HCT116 (cell line): ENCODE data around the gene OPCML. TPM values are rescaled to one million over a fixed set of nuclear protein-coding genes. Genes with fewer than 3 reads are reported as not detected.

Experiments used
- ATAC-seq: fragments of 200-7000 bp; cut with Tn5 transposase; 2 replicates; pipeline ENCODE4 v1.9.1; 2020; ENCODE audit warnings: mild to moderate bottlenecking, moderate library complexity
- BruUV-seq: library from RNA; stranded (reverse); fragments of 400-500 nt; replicated peaks from 2 replicates; lab custom pipeline; 2021; lab: Mats Ljungman, UMichigan
- CTCF ChIA-PET: fragments of 300-600 bp; sonication (Branson Sonifier 250); formaldehyde crosslinking; loops from one replicate; lab custom pipeline; 2021; ENCODE audit warnings: antibody characterized with exemption; lab: Charles Lee
- POLR2A ChIA-PET: fragments of 300-600, 350-600 bp; sonication (Branson Sonifier 250); formaldehyde crosslinking; loops from one replicate; lab custom pipeline; 2021; ENCODE audit warnings: antibody characterized with exemption; lab: Charles Lee
- RAD21 ChIA-PET, 2 experiments: fragments of 300-600 bp; sonication (Branson Sonifier 250); formaldehyde crosslinking; loops; one replicate each; lab custom pipeline; 2023; ENCODE audit warnings: low total read pairs in 2 of 2; ENCODE audit not compliant: uncharacterized antibody in 2 of 2, unreplicated experiment in 2 of 2, low non-redundant PET in 1 of 2; lab: Charles Lee
- DNase-seq: peaks from one replicate; pipeline ENCODE4 v3.0.0-alpha.2; 2010; ENCODE audit warnings: low read depth, low spot score
- H2AFZ ChIP-seq: fragments of 200-600 bp; shearing (Covaris generic), sonication (generic); 2 replicates; pipeline ENCODE4 v1.6.1; 2017; ENCODE audit warnings: low read depth, mixed run types, mixed read lengths, antibody characterized with exemption, low read length; ENCODE audit not compliant: poor library complexity, severe bottlenecking
- H3K27ac ChIP-seq: 2 replicates; pipeline ENCODE4 v1.5.1; 2012; ENCODE audit warnings: low read depth, low read length
- H3K27me3 ChIP-seq: fragments of 200-600 bp; sonication (generic); 2 replicates; pipeline ENCODE4 v1.6.1; 2016; ENCODE audit warnings: mixed run types, low read length, mixed read lengths; ENCODE audit not compliant: insufficient read depth
- H3K36me3 ChIP-seq, 2 experiments: fragments of 200-500 bp in 1 of 2; fragments of 200-600 bp in 1 of 2; sonication (Bioruptor generic) in 1 of 2; sonication (generic) in 1 of 2; 2 replicates each; pipeline versions ENCODE4 v1.5.1 to v1.6.1; 2014 to 2016; ENCODE audit warnings: low read length in 2 of 2, inconsistent platforms in 1 of 2, mixed read lengths in 1 of 2, mixed run types in 1 of 2; ENCODE audit not compliant: insufficient read depth in 2 of 2, control insufficient read depth in 1 of 2
- H3K4me1 ChIP-seq, 2 experiments: fragments of 200-600 bp in 1 of 2; sonication (generic) in 1 of 2; 2 replicates each; pipeline versions ENCODE4 v1.5.1 to v1.6.1; 2012 to 2017; ENCODE audit warnings: low read length in 2 of 2, inconsistent platforms in 1 of 2, mild to moderate bottlenecking in 1 of 2, mixed read lengths in 1 of 2, mixed run types in 1 of 2, moderate library complexity in 1 of 2; ENCODE audit not compliant: insufficient read depth in 2 of 2, control insufficient read depth in 1 of 2
- H3K4me2 ChIP-seq: fragments of 200-600 bp; sonication (generic); 2 replicates; pipeline ENCODE4 v1.6.1; 2017; ENCODE audit warnings: mixed run types, low read length, mixed read lengths
- H3K4me3 ChIP-seq, 2 experiments: fragments of 200-600 bp in 1 of 2; sonication (generic) in 1 of 2; replicated peaks in 1 of 2; 2 replicates each; pipeline ENCODE4 v1.5.1; 2011 to 2016; ENCODE audit warnings: low read length in 2 of 2, control low read depth in 1 of 2, low read depth in 1 of 2, mild to moderate bottlenecking in 1 of 2, mixed read lengths in 1 of 2, mixed run types in 1 of 2
- H3K79me2 ChIP-seq: fragments of 200-600 bp; sonication (generic); 2 replicates; pipeline ENCODE4 v1.6.1; 2017; ENCODE audit warnings: mild to moderate bottlenecking, mixed run types, low read length, moderate library complexity, mixed read lengths; ENCODE audit not compliant: insufficient read depth
- H3K9ac ChIP-seq: fragments of 200-600 bp; sonication (generic); 2 replicates; pipeline ENCODE4 v1.6.1; 2016; ENCODE audit warnings: low read length, mixed read lengths
- H3K9me2 ChIP-seq: fragments of 200-600 bp; sonication (generic), shearing (Covaris generic); 2 replicates; pipeline ENCODE4 v1.6.1; 2017; ENCODE audit warnings: mixed run types, mild to moderate bottlenecking, moderate library complexity; ENCODE audit not compliant: insufficient read depth
- H3K9me3 ChIP-seq, 2 experiments: fragments of 200-500 bp in 1 of 2; fragments of 200-600 bp in 1 of 2; sonication (Bioruptor generic) in 1 of 2; sonication (generic) in 1 of 2; 2 replicates each; pipeline ENCODE4 v1.6.1; 2014 to 2017; ENCODE audit warnings: low read length in 2 of 2, mixed read lengths in 2 of 2, inconsistent platforms in 1 of 2, low read depth in 1 of 2, mild to moderate bottlenecking in 1 of 2, mixed run types in 1 of 2, moderate library complexity in 1 of 2; ENCODE audit not compliant: control insufficient read depth in 1 of 2, insufficient read depth in 1 of 2
- H4K20me1 ChIP-seq: fragments of 200-600 bp; sonication (generic), shearing (Covaris generic); 2 replicates; pipeline ENCODE4 v1.6.1; 2017; ENCODE audit warnings: mixed run types, mild to moderate bottlenecking, moderate library complexity; ENCODE audit not compliant: insufficient read depth
- CBX3 ChIP-seq: IDR thresholded peaks from 2 replicates; pipeline ENCODE4 v1.6.1; 2012; ENCODE audit warnings: low read depth
- CEBPB ChIP-seq: IDR thresholded peaks from 2 replicates; pipeline ENCODE4 v1.6.1; 2012; ENCODE audit warnings: low read depth
- CTCF ChIP-seq, 3 experiments: fragments of 200-600 bp in 1 of 3; sonication (generic) in 1 of 3; IDR thresholded peaks in 2 of 3; conservative IDR thresholded peaks in 1 of 3; 2 replicates each; pipeline ENCODE4 v1.5.1; 2012 to 2017; ENCODE audit warnings: low read depth in 2 of 3, low read length in 2 of 3, antibody characterized with exemption in 1 of 3, borderline replicate concordance in 1 of 3, control low read depth in 1 of 3, mild to moderate bottlenecking in 1 of 3, mixed read lengths in 1 of 3, mixed run types in 1 of 3, moderate library complexity in 1 of 3; ENCODE audit not compliant: insufficient read depth in 1 of 3
- EZH2 ChIP-seq: fragments of 200-600 bp; sonication (generic); IDR thresholded peaks from 2 replicates; pipeline ENCODE4 v1.6.1; 2017; ENCODE audit warnings: antibody characterized with exemption, mixed run types
- FOSL1 ChIP-seq: IDR thresholded peaks from 2 replicates; pipeline ENCODE4 v1.6.1; 2012; ENCODE audit warnings: low read depth
- POLR2A ChIP-seq: IDR thresholded peaks from 2 replicates; pipeline ENCODE4 v1.7.0; 2011; ENCODE audit warnings: borderline replicate concordance; ENCODE audit not compliant: insufficient read depth, insufficient read length; ENCODE audit errors: extremely low read depth
- POLR2AphosphoS5 ChIP-seq: IDR thresholded peaks from 2 replicates; pipeline ENCODE4 v1.6.1; 2011; ENCODE audit warnings: mild to moderate bottlenecking, low read depth, low read length, moderate library complexity
- REST ChIP-seq: IDR thresholded peaks from 2 replicates; pipeline ENCODE4 v1.6.1; 2012; ENCODE audit warnings: low read depth
- SRF ChIP-seq: IDR thresholded peaks from 2 replicates; pipeline ENCODE4 v1.6.1; 2012; ENCODE audit warnings: low read depth
- TCF7L2 ChIP-seq: IDR thresholded peaks from 2 replicates; pipeline ENCODE4 v1.7.0; 2011; ENCODE audit warnings: borderline replicate concordance, inconsistent platforms; ENCODE audit not compliant: insufficient read depth, insufficient read length; ENCODE audit errors: extremely low read depth
- intact Hi-C: fragments of 100-400 bp; cut with micrococcal nuclease; formaldehyde crosslinking; loops from 2 replicates; pipeline ENCODE4 v1.10.0; 2022
- total RNA-seq: library from RNA; stranded (reverse); gene quantifications from one replicate; pipeline ENCODE4 v1.2.1, GENCODE V29; 2021; ENCODE audit not compliant: unreplicated experiment

Gene OPCML
- total RNA-seq, 1 experiment from 2014 or later: not detected

GRCh38 chr11:133497477-133498140 is 34.7 kb downstream of the OPCML start:
- RAD21 ChIA-PET: no interaction called here
- H3K4me2 ChIP-seq: no peak overlapping the region
- intact Hi-C loops: no loop called here
- no TSS peak for BruUV-seq
- ATAC-seq: no peak
- POLR2A ChIA-PET: no interaction called here
- H3K4me3 ChIP-seq: no peak overlapping the region
- H3K79me2 ChIP-seq: no peaks in the 10 kb centered on the region
- no peak for DNase-seq
- no peaks in the 10 kb centered on the region for H4K20me1 ChIP-seq
- no peaks in the 10 kb centered on the region for H3K27me3 ChIP-seq
- H3K9me2 ChIP-seq: no peaks in the 10 kb centered on the region
- H3K9ac ChIP-seq: no peak overlapping the region
- CTCF ChIA-PET: no interaction called here
- H3K36me3 ChIP-seq: no peaks in the 10 kb centered on the region
- H3K4me1 ChIP-seq: no peaks in the 10 kb centered on the region
- H3K9me3 ChIP-seq: peaks cover 0 to 9% of the 10 kb centered on the region in 2 experiments; a peak in 2 of 4 replicates
- TF ChIP-seq POLR2AphosphoS5: no peak
- TF ChIP-seq TCF7L2: no peak
- no peak for TF ChIP-seq POLR2A
- H2AFZ ChIP-seq: no peak overlapping the region
- H3K27ac ChIP-seq: no peak overlapping the region

GRCh38 chr11:133492895-133493294 is 39.4 kb downstream of the OPCML start:
- Histone ChIP-seq H3K4me2 (no peak overlapping the region), H3K79me2 (no peaks in the 10 kb centered on the region), H3K9me2 (no peaks in the 10 kb centered on the region), H3K27me3 (no peaks in the 10 kb centered on the region), H4K20me1 (no peaks in the 10 kb centered on the region), H3K27ac (no peak overlapping the region), H3K36me3 (no peaks in the 10 kb centered on the region), H3K4me1 (no peaks in the 10 kb centered on the region), H3K9me3 (peaks cover 0 to 12% of the 10 kb centered on the region in 2 experiments; a peak in 2 of 4 replicates), H3K9ac (no peak overlapping the region), H2AFZ (no peak overlapping the region), H3K4me3 (no peak overlapping the region)
- ChIA-PET CTCF (no interaction called here), RAD21 (no interaction called here), POLR2A (no interaction called here)
- DNase-seq: no peak
- no TSS peak for BruUV-seq
- ATAC-seq: no peak
- intact Hi-C loops: no loop called here
- TF ChIP-seq TCF7L2: no peak
- no peak for TF ChIP-seq CTCF (IDR thresholded peaks at IDR 0.05 in 2 of 3, conservative IDR thresholded peaks at IDR 0.05 in 1 of 3; ENCODE audit: borderline replicate concordance in 1 of 3, insufficient read depth in 1 of 3, low read depth in 2 of 3, low read length in 2 of 3)
- no peak for TF ChIP-seq SRF
- TF ChIP-seq REST: no peak
- no peak for TF ChIP-seq EZH2
- no peak for TF ChIP-seq CEBPB
- TF ChIP-seq FOSL1: no peak
- TF ChIP-seq CBX3: no peak
